Pancreas (tissue), 10 donors: ENCODE data around the gene ABCG1. TPM values are rescaled to one million over a fixed set of nuclear protein-coding genes. Genes with fewer than 3 reads are reported as not detected.

Source experiments
- ATAC-seq, 4 donors: fragments of 200-7000 bp; cut with Tn5 transposase; one replicate each; pipeline versions ENCODE4 v1.8.0 to v1.9.1; 2020; ENCODE audit warnings: mild to moderate bottlenecking in 4 of 4, moderate library complexity in 4 of 4
- DNase-seq, 6 donors: peaks; one replicate each; pipeline ENCODE4 v3.0.0-alpha.2; 2020
- FAIRE-seq: peaks from 2 replicates; lab custom pipeline; 2012; peaks lifted over from hg19 to GRCh38; lab: Jason Lieb, UNC
- H3K27ac ChIP-seq, 4 donors: fragments of 200-600 bp; sonication (generic); 1 replicate in 3 of 4; 2 replicates in 1 of 4; pipeline versions ENCODE4 v1.5.0 to v1.8.0; 2020
- H3K27me3 ChIP-seq, 4 donors: fragments of 200-600 bp; one replicate each; pipeline ENCODE4 v1.8.0; 2021
- H3K36me3 ChIP-seq, 3 donors: fragments of 200-600 bp; sonication (generic) in 1 of 3; one replicate each; pipeline versions ENCODE4 v1.5.0 to v1.8.0; 2020 to 2021
- H3K4me1 ChIP-seq, 3 donors: fragments of 200-600 bp; one replicate each; pipeline ENCODE4 v1.8.0; 2021
- H3K4me3 ChIP-seq, 4 donors: fragments of 200-600 bp; sonication (generic) in 2 of 4; one replicate each; pipeline versions ENCODE4 v1.5.0 to v1.8.0; 2020 to 2021
- H3K9me3 ChIP-seq, 4 donors: fragments of 200-600 bp; one replicate each; pipeline ENCODE4 v1.8.0; 2021
- WGBS, 2 donors: extraction: QIAGEN DNeasy Blood & Tissue Kit; methylation state at CpG; one replicate each; pipeline ENCODE4 v1.1.7; 2013; 5-methylcytosine and 5-hydroxymethylcytosine counted together
- intact Hi-C, 3 donors: fragments of 100-400 bp; cut with DNase I; formaldehyde crosslinking; loops; one replicate each; pipeline versions ENCODE4 v1.11.1 to v1.14.2; 2022
- polyA plus RNA-seq, 2 donors: library from polyadenylated mRNA; stranded (reverse); fragments of 200-250 nt; gene quantifications; one replicate each; pipeline ENCODE4 v1.2.3, GENCODE V29; 2013
- total RNA-seq, 6 donors: library from RNA; stranded (reverse); fragmentation: NEBNext Ultra II Directional in 4 of 6; extraction: Animal tissue kit (Norgen Biotek cat#: 25700) in 4 of 6; gene quantifications; one replicate each; pipeline versions ENCODE4 v1.2.1 to v1.2.4, GENCODE V29; 2021 to 2023
- TF ChIP-seq, protein P1 (sequence below), 4 donors: fragments of 200-600 bp; sonication (generic) in 3 of 4; IDR thresholded peaks; one replicate each; pipeline versions ENCODE4 v1.5.0 to v1.8.0; 2021; ENCODE audit warnings: antibody characterized with exemption in 4 of 4
- donor health status: healthy with polysubstance abuse.
- donor health status: DM: no; HTN: no; CAD: no; lungs with moderate emphysema.
- donor health status: DM: no; HTN: no; CAD: no.
- donor health status: control.
- donor health status: control.
- donor health status: Bipolar disorder and iron deficiency.
- donor health status: DM: yes; HTN: yes; CAD: no.
- donor health status: DM: no; HTN: no; CAD: no.
- donor health status: DM: no; HTN: no; CAD: no.
- donor health status: DM: yes; HTN: yes; CAD: no.

The ABCG1 gene
- total and polyA plus RNA-seq, 8 donors, result 1.6 to 10.3 (median 4.2) TPM

DNA sequence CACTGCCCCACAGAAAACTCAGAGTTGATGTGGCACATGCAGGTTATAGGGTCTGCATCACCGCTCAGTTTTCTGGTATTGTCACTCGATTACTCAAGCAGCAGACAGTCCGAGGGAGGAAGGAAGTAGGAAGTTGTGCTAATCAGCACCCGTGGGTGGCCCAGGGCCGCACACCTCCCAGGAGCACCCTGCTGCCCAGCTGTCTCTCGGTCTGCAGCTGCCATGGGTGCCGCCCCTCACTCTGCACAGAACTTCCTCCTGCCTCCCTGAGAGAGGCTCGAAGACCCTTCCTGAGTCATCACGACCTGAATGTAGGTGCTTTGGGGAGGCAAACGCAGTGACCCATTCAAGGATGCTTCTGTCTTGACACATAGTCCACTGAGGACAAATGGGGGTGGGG is 100.4 kb downstream of the ABCG1 start:
- ATAC-seq, result peak in 1 of 4 donors; percentile 20
- DNase-seq, result no peak
- no peak for FAIRE-seq
- 79 to 80% methylated on average over 10 of the region's 10 CpGs for WGBS, 2 donors
- Histone ChIP-seq H3K27ac (no peak overlapping the region), H3K4me3 (no peak overlapping the region), H3K27me3 (no peaks in the 10 kb centered on the region), H3K4me1 (no peaks in the 10 kb centered on the region), H3K36me3 (no peaks in the 10 kb centered on the region), H3K9me3 (no peaks in the 10 kb centered on the region)
- TF ChIP-seq, protein P1, sequence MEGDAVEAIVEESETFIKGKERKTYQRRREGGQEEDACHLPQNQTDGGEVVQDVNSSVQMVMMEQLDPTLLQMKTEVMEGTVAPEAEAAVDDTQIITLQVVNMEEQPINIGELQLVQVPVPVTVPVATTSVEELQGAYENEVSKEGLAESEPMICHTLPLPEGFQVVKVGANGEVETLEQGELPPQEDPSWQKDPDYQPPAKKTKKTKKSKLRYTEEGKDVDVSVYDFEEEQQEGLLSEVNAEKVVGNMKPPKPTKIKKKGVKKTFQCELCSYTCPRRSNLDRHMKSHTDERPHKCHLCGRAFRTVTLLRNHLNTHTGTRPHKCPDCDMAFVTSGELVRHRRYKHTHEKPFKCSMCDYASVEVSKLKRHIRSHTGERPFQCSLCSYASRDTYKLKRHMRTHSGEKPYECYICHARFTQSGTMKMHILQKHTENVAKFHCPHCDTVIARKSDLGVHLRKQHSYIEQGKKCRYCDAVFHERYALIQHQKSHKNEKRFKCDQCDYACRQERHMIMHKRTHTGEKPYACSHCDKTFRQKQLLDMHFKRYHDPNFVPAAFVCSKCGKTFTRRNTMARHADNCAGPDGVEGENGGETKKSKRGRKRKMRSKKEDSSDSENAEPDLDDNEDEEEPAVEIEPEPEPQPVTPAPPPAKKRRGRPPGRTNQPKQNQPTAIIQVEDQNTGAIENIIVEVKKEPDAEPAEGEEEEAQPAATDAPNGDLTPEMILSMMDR (IDR thresholded peaks at IDR 0.05), result no peak
- intact Hi-C loops, result loop anchor here in 1 of 3 donors (10.0 kb wide), 1 partner anchor 125 kb away; no protein-coding TSS in a partner anchor

DNA sequence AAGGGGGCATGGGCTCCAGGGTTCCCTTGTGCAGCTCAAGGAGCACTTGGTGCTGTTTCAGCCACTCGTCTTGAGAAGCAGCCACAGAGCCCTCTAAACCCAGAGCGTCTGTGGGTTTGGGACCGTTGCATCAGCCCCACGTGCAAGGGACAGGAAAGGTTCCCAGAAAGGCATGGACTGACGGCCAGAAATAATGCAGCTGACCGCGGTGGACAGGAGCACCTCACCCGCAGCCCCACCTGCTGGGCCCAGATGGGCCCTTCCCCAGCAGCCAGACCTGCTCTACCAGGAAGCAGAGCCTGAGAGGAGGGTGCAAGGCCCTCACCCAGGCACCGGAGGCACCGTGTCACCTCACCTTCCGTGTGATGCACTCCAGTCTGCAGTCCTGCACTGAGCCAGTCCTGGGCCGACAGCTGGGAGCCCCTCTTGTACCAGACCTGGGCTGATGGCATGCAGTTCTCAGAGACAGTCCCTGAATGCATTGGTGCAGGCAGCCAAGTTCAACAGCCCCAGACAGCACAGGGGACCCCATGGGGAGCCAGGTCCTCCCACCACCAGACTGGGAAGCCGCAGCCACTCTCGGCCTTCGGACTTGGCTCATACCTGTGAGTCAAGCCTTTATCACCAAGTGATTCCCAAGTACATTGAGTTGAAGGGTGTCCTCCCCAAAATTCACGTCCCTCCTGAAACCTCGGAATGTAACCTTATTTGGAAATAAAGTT is 101.1 kb downstream of the ABCG1 start:
- H3K9me3 ChIP-seq, result no peaks in the 10 kb centered on the region
- H3K27ac ChIP-seq, result no peak overlapping the region
- TF ChIP-seq, protein P1 (IDR thresholded peaks at IDR 0.05), result no peak
- H3K36me3 ChIP-seq, result no peaks in the 10 kb centered on the region
- no peak overlapping the region for H3K4me3 ChIP-seq
- FAIRE-seq (no peak), ATAC-seq (peak; percentile 61 to 87 (median 67)), DNase-seq (peak in 3 of 6 donors; percentile 42 to 56 (median 55))
- WGBS, 2 donors, result 45 to 49% methylated on average over 17 of the region's 17 CpGs
- no peaks in the 10 kb centered on the region for H3K27me3 ChIP-seq
- no peaks in the 10 kb centered on the region for H3K4me1 ChIP-seq
- intact Hi-C loops, result loop anchor here in 2 of 3 donors (10.0 kb wide), 2 partner anchors 65 to 125 kb away; no protein-coding TSS in a partner anchor

DNA sequence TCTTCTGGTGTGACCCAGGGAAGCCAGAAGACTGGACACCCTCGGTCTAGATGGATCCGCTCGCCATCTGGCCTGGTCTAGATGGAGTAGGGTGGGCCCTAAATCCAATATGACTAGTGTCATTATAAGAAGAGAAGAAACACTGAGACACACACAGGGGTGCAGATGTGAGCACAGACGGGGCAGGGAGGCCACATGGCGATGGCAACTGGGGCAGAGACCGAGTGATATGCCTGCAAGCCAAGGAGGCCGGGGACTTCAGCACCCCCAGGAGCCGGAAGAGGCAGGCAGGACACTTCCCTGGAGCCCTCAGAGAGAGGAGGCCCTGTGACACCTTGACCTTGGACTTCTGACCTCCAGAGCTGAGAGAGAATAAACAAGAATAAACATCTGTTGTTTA is 101.9 kb downstream of the ABCG1 start:
- no peak for ATAC-seq
- TF ChIP-seq, protein P1 (IDR thresholded peaks at IDR 0.05), result no peak
- 96 to 97% methylated on average over 8 of the region's 8 CpGs for WGBS, 2 donors
- Histone ChIP-seq H3K4me3 (no peak overlapping the region), H3K27ac (no peak overlapping the region), H3K36me3 (no peaks in the 10 kb centered on the region), H3K4me1 (no peaks in the 10 kb centered on the region), H3K9me3 (no peaks in the 10 kb centered on the region), H3K27me3 (no peaks in the 10 kb centered on the region)
- DNase-seq, result no peak
- FAIRE-seq, result no peak
- intact Hi-C loops, result loop anchor here in 1 of 3 donors (10.0 kb wide), 1 partner anchor 64 kb away; no protein-coding TSS in a partner anchor

DNA sequence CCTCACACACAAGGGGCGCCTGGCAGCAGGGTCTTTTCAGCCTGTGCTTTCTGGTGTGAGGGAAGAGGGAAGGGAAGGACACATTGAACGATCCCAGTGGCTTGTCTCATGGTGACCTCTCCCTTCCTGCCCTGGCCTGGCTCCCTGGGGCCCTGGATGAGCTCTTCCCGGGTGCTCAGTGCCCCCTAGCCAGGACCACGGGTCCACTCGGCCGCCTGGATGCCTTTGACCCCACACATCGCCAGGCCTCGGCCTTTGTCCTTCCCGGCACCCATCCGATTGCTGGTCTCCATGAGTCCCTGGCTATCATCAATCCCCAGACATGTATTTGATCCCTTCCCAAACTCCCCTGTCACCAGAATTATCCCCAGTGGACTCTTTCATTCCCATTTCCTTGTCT is 102.3 kb downstream of the ABCG1 start:
- Histone ChIP-seq H3K27ac (no peak overlapping the region), H3K36me3 (no peaks in the 10 kb centered on the region), H3K4me1 (no peaks in the 10 kb centered on the region), H3K27me3 (no peaks in the 10 kb centered on the region), H3K4me3 (no peak overlapping the region), H3K9me3 (no peaks in the 10 kb centered on the region)
- 87 to 98% methylated on average over 10 of the region's 10 CpGs for WGBS, 2 donors
- no peak for ATAC-seq
- TF ChIP-seq, protein P1 (IDR thresholded peaks at IDR 0.05), result no peak
- intact Hi-C loops, result loop anchor here in 1 of 3 donors (10.0 kb wide), 1 partner anchor 64 kb away; no protein-coding TSS in a partner anchor
- FAIRE-seq, result no peak
- DNase-seq, result no peak

DNA sequence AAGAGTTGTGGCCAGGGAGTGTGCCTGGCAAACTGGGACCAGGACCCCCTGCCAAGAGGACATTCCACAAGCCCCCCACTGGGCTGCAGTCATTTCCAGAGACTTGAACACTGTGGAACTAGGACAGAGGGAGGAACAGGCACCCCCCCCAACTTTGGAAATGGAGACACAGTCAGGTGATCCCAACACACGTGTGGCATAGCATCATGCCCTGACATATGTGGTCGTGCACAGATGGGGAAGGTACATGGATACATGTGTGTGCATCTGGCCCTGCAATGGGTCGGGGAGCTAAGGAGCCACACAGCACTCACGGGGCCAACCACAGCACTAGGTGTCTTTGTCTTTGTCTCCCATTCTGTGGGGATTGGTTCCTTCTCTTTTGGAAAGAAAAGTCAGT is 102.9 kb downstream of the ABCG1 start:
- H3K9me3 ChIP-seq, result no peaks in the 10 kb centered on the region
- no peak overlapping the region for H3K27ac ChIP-seq
- FAIRE-seq (no peak), DNase-seq (no peak), ATAC-seq (no peak)
- intact Hi-C loops, result loop anchor here in 1 of 3 donors (10.0 kb wide), 1 partner anchor 63 kb away; no protein-coding TSS in a partner anchor
- no peak overlapping the region for H3K4me3 ChIP-seq
- no peaks in the 10 kb centered on the region for H3K4me1 ChIP-seq
- 82 to 97% methylated on average over 4 of the region's 4 CpGs for WGBS, 2 donors
- no peaks in the 10 kb centered on the region for H3K36me3 ChIP-seq
- TF ChIP-seq, protein P1 (IDR thresholded peaks at IDR 0.05), result no peak
- H3K27me3 ChIP-seq, result no peaks in the 10 kb centered on the region
